TTC549 (cell line): ENCODE data around the gene IL36RN.

Experiments used
- FAIRE-seq: peaks from 2 replicates; lab custom pipeline; 2012; peaks lifted over from hg19 to GRCh38; lab: Jason Lieb, UNC

Gene IL36RN

GRCh38 chr2:113058998-113059960 is at the start of gene IL36RN:
Gene IL36RN (plus strand): TSS chr2:113059198. CDS start chr2:113059439, 241 bp downstream.
- FAIRE-seq, result no peak

GRCh38 chr2:113009622-113010021 is 49.4 kb upstream of the IL36RN start:
- no peak for FAIRE-seq

GRCh38 chr2:113010088-113010487 is 48.9 kb upstream of the IL36RN start:
- FAIRE-seq, result no peak

GRCh38 chr2:113011108-113011507 is 47.9 kb upstream of the IL36RN start:
- no peak for FAIRE-seq

- no peak for FAIRE-seq
Observed at GRCh38 chr2:113012436-113013335, 46.3 kb upstream of the IL36RN start.

GRCh38 chr2:113013336-113013661 is 45.7 kb upstream of the IL36RN start:
- no peak for FAIRE-seq

- FAIRE-seq, result no peak
Observed at GRCh38 chr2:113014067-113014466, 44.9 kb upstream of the IL36RN start.

GRCh38 chr2:113015042-113015441 is 44.0 kb upstream of the IL36RN start:
- FAIRE-seq, result no peak

GRCh38 chr2:113015655-113016054 is 43.3 kb upstream of the IL36RN start:
- FAIRE-seq, result no peak

GRCh38 chr2:113018509-113018908 is 40.5 kb upstream of the IL36RN start:
- FAIRE-seq, result no peak

- no peak for FAIRE-seq
Observed at GRCh38 chr2:113021312-113021711, 37.7 kb upstream of the IL36RN start.

- no peak for FAIRE-seq
Observed at GRCh38 chr2:113024764-113025163, 34.2 kb upstream of the IL36RN start.

GRCh38 chr2:113025737-113026136 is 33.3 kb upstream of the IL36RN start:
- FAIRE-seq, result no peak

- no peak for FAIRE-seq
Observed at GRCh38 chr2:113027691-113028090, 31.3 kb upstream of the IL36RN start.

GRCh38 chr2:113028112-113028511 is 30.9 kb upstream of the IL36RN start:
- no peak for FAIRE-seq

GRCh38 chr2:113032737-113033136 is 26.3 kb upstream of the IL36RN start:
- FAIRE-seq, result no peak

GRCh38 chr2:113034016-113034415 is 25.0 kb upstream of the IL36RN start:
- FAIRE-seq, result no peak

GRCh38 chr2:113036763-113037162 is 22.2 kb upstream of the IL36RN start:
- FAIRE-seq, result no peak

GRCh38 chr2:113038291-113038690 is 20.7 kb upstream of the IL36RN start:
- FAIRE-seq, result no peak

- FAIRE-seq, result no peak
Observed at GRCh38 chr2:113039158-113039557, 19.8 kb upstream of the IL36RN start.

- no peak for FAIRE-seq
Observed at GRCh38 chr2:113039719-113040118, 19.3 kb upstream of the IL36RN start.

- FAIRE-seq, result no peak
Observed at GRCh38 chr2:113041871-113042270, 17.1 kb upstream of the IL36RN start.

GRCh38 chr2:113046465-113046864 is 12.5 kb upstream of the IL36RN start:
- FAIRE-seq, result no peak
